ENCODE measurements around the gene NF1.

NF1 gene

GRCh38 chr17:31113939-31114338, 19.2 kb downstream of the NF1 start:
- no peak for DNase-seq (ENCODE audit: low read depth)
- no peak for TF ChIP-seq CTCF (conservative IDR thresholded peaks at IDR 0.05; ENCODE audit: low read depth, low read length)
- H3K4me3 ChIP-seq (ENCODE audit: low read depth, low read length): no peak overlapping the region

- no peak for TF ChIP-seq CTCF (conservative IDR thresholded peaks at IDR 0.05; ENCODE audit: low read depth, low read length)
- H3K4me3 ChIP-seq (ENCODE audit: low read depth, low read length): no peak overlapping the region
- DNase-seq (ENCODE audit: low read depth): no peak
Measured at GRCh38 chr17:31114956-31115555, 20.3 kb downstream of the NF1 start.

GRCh38 chr17:31116167-31116566, 21.4 kb downstream of the NF1 start:
- no peak overlapping the region for H3K4me3 ChIP-seq (ENCODE audit: low read depth, low read length)
- no peak for DNase-seq (ENCODE audit: low read depth)
- TF ChIP-seq CTCF (conservative IDR thresholded peaks at IDR 0.05; ENCODE audit: low read depth, low read length): no peak

GRCh38 chr17:31122746-31123145, 28.0 kb downstream of the NF1 start:
- TF ChIP-seq CTCF (conservative IDR thresholded peaks at IDR 0.05; ENCODE audit: low read depth, low read length): no peak

GRCh38 chr17:31126318-31126717, 31.5 kb downstream of the NF1 start:
- no peak overlapping the region for H3K4me3 ChIP-seq (ENCODE audit: low read depth, low read length)
- DNase-seq (ENCODE audit: low read depth): no peak
- TF ChIP-seq CTCF (conservative IDR thresholded peaks at IDR 0.05; ENCODE audit: low read depth, low read length): no peak

More at GRCh38 chr17:31122746-31123145, 28.0 kb downstream of the NF1 start:
- no peak for DNase-seq (ENCODE audit: low read depth)
- H3K4me3 ChIP-seq (ENCODE audit: low read depth, low read length): no peak overlapping the region

GRCh38 chr17:31128241-31128640, 33.5 kb downstream of the NF1 start:
- no peak for DNase-seq (ENCODE audit: low read depth)
- H3K4me3 ChIP-seq (ENCODE audit: low read depth, low read length): no peak overlapping the region
- TF ChIP-seq CTCF (conservative IDR thresholded peaks at IDR 0.05; ENCODE audit: low read depth, low read length): no peak

All from choroid plexus epithelial cell (primary cell).